Spinal cord (tissue), 10 donors: Measurements from ENCODE around the gene CENPP. TPM values are rescaled to one million over a fixed set of nuclear protein-coding genes. Genes with fewer than 3 reads are reported as not detected.

ENCODE experiments used
- DNase-seq, 6 donors: peaks; one replicate each; pipeline versions ENCODE4 v3.0.0 to v3.0.0-alpha.2; 2013 to 2015; ENCODE audit warnings: low spot score in 6 of 6, low read depth in 4 of 6
- H3K27ac ChIP-seq: one replicate; pipeline ENCODE4 v1.5.1; 2013; ENCODE audit warnings: low read depth, low read length, control low read depth
- H3K27me3 ChIP-seq: one replicate; pipeline ENCODE4 v1.6.1; 2013; ENCODE audit warnings: low read length; ENCODE audit not compliant: control insufficient read depth, insufficient read depth
- H3K36me3 ChIP-seq: one replicate; pipeline ENCODE4 v1.6.1; 2013; ENCODE audit warnings: low read length; ENCODE audit not compliant: control insufficient read depth, insufficient read depth
- H3K4me1 ChIP-seq: one replicate; pipeline ENCODE4 v1.6.1; 2013; ENCODE audit warnings: low read length; ENCODE audit not compliant: control insufficient read depth, insufficient read depth
- H3K4me3 ChIP-seq: one replicate; pipeline ENCODE4 v1.5.1; 2013; ENCODE audit warnings: low read depth, low read length, control low read depth
- H3K9me3 ChIP-seq: one replicate; pipeline ENCODE4 v1.6.1; 2013; ENCODE audit warnings: low read length; ENCODE audit not compliant: control insufficient read depth, insufficient read depth
- WGBS: methylation state at CpG from one replicate; pipeline ENCODE4 v1.1.5; 2013; ENCODE audit warnings: missing lambda C conversion rate; ENCODE audit not compliant: insufficient coverage; 5-methylcytosine and 5-hydroxymethylcytosine counted together
- polyA plus RNA-seq, 2 donors: library from polyadenylated mRNA; unstranded; fragments of 120-200 nt; gene quantifications; one replicate each; pipeline ENCODE4 v1.2.1, GENCODE V29; 2013; ENCODE audit not compliant: insufficient read length in 2 of 2
- total RNA-seq, 2 donors: library from RNA; depleted of rRNA in 1 of 2; stranded (reverse); fragments of 120-200 nt in 1 of 2; fragments of >200 nt in 1 of 2; gene quantifications; one replicate each; pipeline versions ENCODE4 v1.2.3 to v1.2.4, GENCODE V29; 2013 to 2014
- donor health status: healthy.

Gene CENPP
- total and polyA plus RNA-seq, 4 donors, result 5.4 to 15.5 (median 10.2) TPM

DNA sequence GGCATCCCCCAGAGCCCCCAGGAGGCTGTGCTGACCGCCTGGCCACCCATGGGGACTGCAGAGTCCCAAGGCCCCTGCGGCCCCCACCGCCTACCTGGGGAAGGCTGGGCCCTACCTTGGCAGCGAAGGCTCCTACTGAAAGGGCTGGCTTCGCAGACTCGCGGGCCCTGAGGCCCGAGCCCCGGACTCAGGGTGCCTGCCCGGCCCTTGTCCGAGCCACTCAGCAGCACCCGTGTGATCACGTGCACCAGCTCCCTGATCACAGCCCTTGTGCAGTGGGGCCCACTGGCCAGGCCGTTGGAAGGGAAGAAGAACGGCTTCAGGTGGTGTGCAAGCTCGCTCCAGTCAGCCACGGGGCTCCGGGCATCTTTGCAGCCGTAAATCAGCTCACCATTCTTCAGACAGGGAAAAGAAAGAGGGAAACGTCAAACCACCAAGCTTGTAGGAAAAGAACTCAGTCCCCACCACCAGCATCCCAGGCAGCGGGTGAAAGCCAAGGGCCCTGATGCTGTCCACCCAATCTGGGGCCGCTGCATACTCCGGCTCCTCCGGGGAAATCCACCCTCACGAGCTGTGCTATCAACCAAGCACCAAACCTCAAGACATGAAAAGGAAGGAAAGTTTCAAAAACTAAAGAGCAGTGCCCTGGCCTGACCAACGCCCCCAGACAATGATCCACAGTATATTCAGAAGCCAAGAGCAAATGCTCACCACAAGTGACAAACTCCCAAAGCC is 312.3 kb downstream of the CENPP start:
- no peak overlapping the region for H3K27ac ChIP-seq
- H3K4me1 ChIP-seq, result peaks cover 7% of the 10 kb centered on the region
- no peaks in the 10 kb centered on the region for H3K9me3 ChIP-seq
- peaks cover 95% of the 10 kb centered on the region for H3K36me3 ChIP-seq
- H3K27me3 ChIP-seq, result no peaks in the 10 kb centered on the region
- 92% methylated on average over 24 of the region's 26 CpGs for WGBS
- DNase-seq, result no peak
- H3K4me3 ChIP-seq, result no peak overlapping the region

DNA sequence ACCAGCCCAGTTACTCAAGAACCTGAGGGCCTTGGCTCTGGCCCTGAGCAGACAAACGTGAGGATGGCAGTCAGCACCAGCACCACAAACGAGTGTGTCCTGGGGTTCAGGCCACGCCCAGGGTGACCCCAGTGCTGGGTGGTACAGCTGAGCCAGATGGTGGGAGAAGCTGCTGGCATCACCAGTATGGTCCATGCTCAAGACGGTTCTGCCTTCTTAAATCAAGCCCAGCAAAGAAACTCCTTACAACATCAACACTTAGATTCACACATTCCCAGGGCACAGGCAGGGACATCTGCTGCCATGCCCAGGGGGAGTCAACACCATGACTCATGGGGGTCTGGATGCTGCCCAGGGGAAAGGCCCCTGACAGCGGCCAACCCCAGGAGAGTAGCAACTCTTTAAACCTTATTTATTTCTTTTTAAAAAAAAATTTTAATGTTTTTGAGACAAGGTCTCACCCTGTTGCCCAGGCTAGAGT is 312.9 kb downstream of the CENPP start:
- no peak overlapping the region for H3K4me3 ChIP-seq
- WGBS, result 82% methylated on average over 4 of the region's 5 CpGs

DNA sequence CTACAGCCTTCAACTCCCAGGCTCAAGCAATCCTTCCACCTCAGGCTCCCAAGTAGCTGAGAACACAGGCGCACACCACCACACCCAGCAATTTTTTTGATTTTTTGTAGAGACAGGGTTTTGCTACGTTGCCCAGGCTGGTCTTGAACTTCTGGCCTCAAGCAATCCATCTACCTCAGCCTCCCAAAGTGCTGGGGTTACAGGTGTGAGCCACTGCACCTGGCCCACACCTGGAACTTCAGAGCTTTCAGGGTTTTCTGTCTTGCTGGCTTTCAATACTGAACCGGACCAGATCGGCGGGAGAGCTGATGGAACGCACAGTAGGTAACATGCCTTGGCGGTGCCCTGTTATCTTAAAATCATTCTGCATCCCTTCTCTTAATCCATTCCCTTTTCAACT is 313.4 kb downstream of the CENPP start:
- no peaks in the 10 kb centered on the region for H3K9me3 ChIP-seq
- no peak overlapping the region for H3K4me3 ChIP-seq
- no peak overlapping the region for H3K27ac ChIP-seq
- peaks cover 85% of the 10 kb centered on the region for H3K36me3 ChIP-seq
- H3K4me1 ChIP-seq, result peaks cover 7% of the 10 kb centered on the region
- DNase-seq, result no peak
- H3K27me3 ChIP-seq, result no peaks in the 10 kb centered on the region
- WGBS, result 98% methylated on average over 6 of the region's 7 CpGs

More for the DNA sequence above, 312.9 kb downstream of the CENPP start:
- H3K27me3 ChIP-seq, result no peaks in the 10 kb centered on the region
- peaks cover 7% of the 10 kb centered on the region for H3K4me1 ChIP-seq
- no peak overlapping the region for H3K27ac ChIP-seq
- no peaks in the 10 kb centered on the region for H3K9me3 ChIP-seq
- H3K36me3 ChIP-seq, result peaks cover 89% of the 10 kb centered on the region
- no peak for DNase-seq

DNA sequence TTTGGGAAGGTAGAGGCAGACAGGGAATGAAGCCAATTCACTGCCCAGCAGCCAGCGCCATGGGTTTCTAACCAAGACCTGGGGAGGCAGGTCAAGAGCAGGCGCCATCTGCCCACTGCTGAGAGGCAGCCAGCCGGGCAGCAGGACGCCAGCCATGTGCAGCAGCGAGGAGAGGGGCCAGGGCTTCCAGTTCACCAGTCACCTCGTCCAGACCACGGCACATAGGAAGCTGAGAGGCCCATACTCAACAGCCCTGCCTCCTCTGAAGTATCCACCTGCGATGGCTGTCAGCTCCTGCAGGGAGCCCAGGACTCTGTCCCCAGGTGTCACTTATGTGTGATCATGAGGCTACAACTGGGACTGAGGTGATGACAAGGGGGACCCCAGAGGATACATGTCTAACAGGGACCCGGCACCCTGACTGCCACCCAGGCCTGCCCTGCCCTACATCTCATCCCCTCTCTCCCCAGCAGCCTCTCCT is 314.1 kb downstream of the CENPP start:
- Histone ChIP-seq H3K9me3 (no peaks in the 10 kb centered on the region), H3K27ac (no peak overlapping the region), H3K27me3 (no peaks in the 10 kb centered on the region), H3K36me3 (peaks cover 79% of the 10 kb centered on the region), H3K4me3 (no peak overlapping the region), H3K4me1 (peaks cover 3% of the 10 kb centered on the region)
- whole genome bisulfite sequencing, result 89% methylated on average over 9 of the region's 9 CpGs
- DNase-seq, result no peak

DNA sequence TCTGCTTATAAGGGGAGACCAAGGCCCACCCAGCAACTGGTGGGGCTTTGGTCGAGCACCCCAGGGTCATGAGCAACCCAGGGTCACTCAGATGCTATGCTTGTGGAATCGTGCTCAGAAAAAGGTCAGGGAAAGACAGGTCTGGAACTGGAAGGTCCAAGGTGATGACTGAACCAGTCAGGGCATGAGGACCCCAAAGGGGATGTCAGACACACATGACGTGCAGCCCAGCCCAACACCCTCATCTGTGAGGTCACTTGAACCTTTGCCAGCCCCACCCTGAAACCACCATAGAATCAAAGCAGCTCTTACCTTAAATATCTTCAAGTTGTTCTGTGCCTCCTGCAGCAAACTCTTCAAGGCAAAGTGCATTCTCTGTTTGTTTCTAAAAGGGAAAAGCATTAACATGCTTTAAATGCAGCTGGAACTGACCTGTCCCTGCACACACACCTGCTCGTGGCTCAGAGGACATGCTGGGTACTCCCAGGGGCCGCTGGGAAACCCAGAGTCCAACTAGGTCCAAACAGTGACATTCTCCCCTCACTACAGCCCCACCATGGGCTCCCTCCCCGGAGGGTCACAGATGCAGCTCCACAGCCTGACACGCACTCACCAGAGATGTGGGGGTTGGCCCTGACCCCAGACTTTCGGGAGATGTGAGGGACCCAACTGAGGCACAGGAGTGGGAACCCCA is 314.8 kb downstream of the CENPP start:
- Histone ChIP-seq H3K27ac (no peak overlapping the region), H3K4me1 (no peaks in the 10 kb centered on the region), H3K36me3 (peaks cover 76% of the 10 kb centered on the region), H3K27me3 (no peaks in the 10 kb centered on the region), H3K9me3 (no peaks in the 10 kb centered on the region), H3K4me3 (no peak overlapping the region)
- 98% methylated on average over 8 of the region's 8 CpGs for WGBS
- DNase-seq, result no peak

DNA sequence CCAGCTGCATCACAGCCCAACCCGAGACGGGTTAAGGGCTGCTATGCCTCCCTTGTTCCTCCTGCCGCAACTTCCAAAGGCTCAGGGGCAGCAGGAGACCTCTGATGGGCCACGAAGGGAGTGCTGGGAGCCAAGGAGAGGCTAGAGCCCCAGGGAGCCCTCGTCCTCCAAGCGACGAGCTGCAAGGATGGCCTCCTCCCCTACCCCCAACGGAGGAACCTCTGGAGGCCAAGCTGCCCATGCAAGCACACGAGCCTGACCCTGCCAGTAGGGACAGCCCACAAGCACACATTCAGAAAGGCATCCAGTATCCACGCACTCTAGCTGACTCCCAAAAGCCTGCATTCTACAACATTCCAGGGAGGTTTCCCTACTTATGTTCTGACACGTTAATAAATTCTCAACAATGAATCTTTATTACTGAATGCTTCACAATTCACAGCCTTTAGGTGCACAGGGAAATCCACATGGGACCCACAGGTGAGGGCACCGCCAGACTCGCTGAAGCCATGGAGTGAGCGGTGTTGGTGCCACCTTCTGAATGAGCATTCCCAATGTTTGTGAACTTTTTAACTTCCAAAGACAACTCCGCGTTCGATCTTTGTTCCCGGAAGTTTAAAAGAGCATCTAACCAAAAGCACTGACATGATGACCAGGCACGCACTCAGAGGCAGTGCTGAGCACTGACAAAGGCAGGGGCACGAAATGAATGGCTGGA is 315.5 kb downstream of the CENPP start:
- peaks cover 71% of the 10 kb centered on the region for H3K36me3 ChIP-seq
- no peaks in the 10 kb centered on the region for H3K9me3 ChIP-seq
- no peaks in the 10 kb centered on the region for H3K27me3 ChIP-seq
- H3K4me3 ChIP-seq, result no peak overlapping the region
- DNase-seq, result no peak
- H3K4me1 ChIP-seq, result no peaks in the 10 kb centered on the region
- no peak overlapping the region for H3K27ac ChIP-seq
- 90% methylated on average over 20 of the region's 20 CpGs for WGBS

DNA sequence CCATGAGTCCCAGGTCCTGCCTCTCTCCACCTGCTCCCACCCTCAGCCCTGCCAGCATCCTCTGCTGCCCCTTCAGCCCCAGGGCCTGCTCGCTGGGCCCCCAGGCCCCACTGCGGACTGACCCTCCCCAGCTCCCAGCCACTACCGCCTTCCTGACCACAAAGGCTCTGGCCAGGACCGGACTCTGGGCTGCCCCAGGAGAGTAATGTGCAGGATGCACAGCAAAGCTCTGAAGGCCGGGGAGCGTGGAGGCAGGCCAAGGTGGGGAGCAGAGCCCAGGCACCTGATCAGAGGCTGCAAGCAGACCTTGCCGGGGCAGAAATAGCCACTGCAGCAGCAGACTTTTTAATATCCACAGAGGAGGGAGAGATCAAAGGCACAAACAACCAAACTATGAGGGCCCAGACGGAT is 316.3 kb downstream of the CENPP start:
- peaks cover 68% of the 10 kb centered on the region for H3K36me3 ChIP-seq
- WGBS, result 90% methylated on average over 7 of the region's 8 CpGs
- no peaks in the 10 kb centered on the region for H3K27me3 ChIP-seq
- no peak for DNase-seq
- H3K27ac ChIP-seq, result no peak overlapping the region
- H3K9me3 ChIP-seq, result no peaks in the 10 kb centered on the region
- no peaks in the 10 kb centered on the region for H3K4me1 ChIP-seq
- H3K4me3 ChIP-seq, result no peak overlapping the region

DNA sequence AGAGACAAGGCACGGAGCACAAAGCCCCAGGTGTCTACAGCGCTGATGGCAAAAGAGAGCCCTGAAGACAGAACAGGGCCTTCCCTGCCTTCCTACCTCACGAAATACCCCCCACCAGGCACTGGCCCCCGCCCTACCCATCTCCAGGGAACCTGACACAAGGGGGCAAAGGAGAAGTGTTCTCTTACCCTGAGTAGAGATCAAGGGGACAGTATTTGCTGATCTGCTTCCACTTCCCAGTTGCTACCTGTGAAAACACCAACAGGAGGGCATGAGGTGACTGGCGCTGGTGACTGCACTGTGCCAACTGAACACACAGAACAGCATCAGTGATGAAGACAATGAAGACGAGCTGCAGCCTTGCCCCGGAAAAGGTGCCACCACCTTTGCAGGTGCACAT is 316.8 kb downstream of the CENPP start:
- no peaks in the 10 kb centered on the region for H3K9me3 ChIP-seq
- no peak for DNase-seq
- no peaks in the 10 kb centered on the region for H3K27me3 ChIP-seq
- no peaks in the 10 kb centered on the region for H3K4me1 ChIP-seq
- no peak overlapping the region for H3K4me3 ChIP-seq
- 96% methylated on average over 5 of the region's 7 CpGs for WGBS
- H3K36me3 ChIP-seq, result peaks cover 64% of the 10 kb centered on the region
- H3K27ac ChIP-seq, result no peak overlapping the region

DNA sequence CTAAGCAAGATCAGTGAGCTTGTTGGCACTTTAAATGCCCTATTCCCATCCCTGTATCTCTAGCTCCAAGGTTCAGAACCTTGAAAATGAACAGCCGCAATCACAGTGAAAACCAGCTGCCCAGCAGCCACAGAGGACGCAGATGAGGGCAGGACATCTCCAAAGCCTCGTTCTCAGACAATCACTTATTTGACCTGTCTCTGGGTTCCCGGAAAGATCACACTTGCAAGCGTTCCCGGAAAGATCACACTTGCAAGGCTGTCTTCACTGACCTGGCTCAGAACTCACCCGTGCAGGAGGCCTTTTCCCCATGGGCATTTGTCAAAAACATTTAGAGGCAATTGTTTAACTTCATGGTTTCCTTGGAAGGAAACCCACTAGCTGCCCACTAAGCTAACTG is 318.5 kb downstream of the CENPP start:
- peaks cover 63% of the 10 kb centered on the region for H3K36me3 ChIP-seq
- no peak overlapping the region for H3K4me3 ChIP-seq

More for the DNA sequence above, 318.5 kb downstream of the CENPP start:
- WGBS, result 85% methylated on average over 7 of the region's 7 CpGs
- H3K27me3 ChIP-seq, result no peaks in the 10 kb centered on the region
- H3K4me1 ChIP-seq, result peaks cover 8% of the 10 kb centered on the region
- DNase-seq, result no peak
- no peaks in the 10 kb centered on the region for H3K9me3 ChIP-seq
- H3K27ac ChIP-seq, result no peak overlapping the region
